Measurements from ENCODE around the gene PMPCA. TPM values are rescaled to one million over a fixed set of nuclear protein-coding genes. Genes with fewer than 3 reads are reported as not detected.

The PMPCA gene
- total RNA-seq, 2 experiments from 2014 or later: 64.0 to 76.5 TPM

GRCh38 chr9:136455043-136456002 lies 44.9 kb downstream of the PMPCA start:
- Mint-ChIP-seq H3K4me3 (no peak overlapping the region), H3K36me3 (peaks cover 50% of the 10 kb centered on the region), H3K9me3 (ENCODE audit: low read depth) (no peaks in the 10 kb centered on the region), H3K27me3 (no peaks in the 10 kb centered on the region), H3K27ac (peak overlapping the region; percentile 12), H3K4me1 (no peaks in the 10 kb centered on the region)
- CTCF ChIA-PET: no interaction called here
- DNase-seq (no peak), ATAC-seq (no peak)

GRCh38 chr9:136456258-136456657 lies 45.8 kb downstream of the PMPCA start:
- Mint-ChIP-seq H3K27ac (no peak overlapping the region), H3K36me3 (peaks cover 53% of the 10 kb centered on the region), H3K4me3 (no peak overlapping the region), H3K27me3 (no peaks in the 10 kb centered on the region), H3K9me3 (ENCODE audit: low read depth) (no peaks in the 10 kb centered on the region), H3K4me1 (no peaks in the 10 kb centered on the region)
- CTCF ChIA-PET: no interaction called here
- ATAC-seq: no peak
- no peak for DNase-seq

- Mint-ChIP-seq H3K9me3 (ENCODE audit: low read depth) (no peaks in the 10 kb centered on the region), H3K27ac (no peak overlapping the region), H3K4me1 (no peaks in the 10 kb centered on the region), H3K27me3 (no peaks in the 10 kb centered on the region), H3K4me3 (no peak overlapping the region), H3K36me3 (peaks cover 54% of the 10 kb centered on the region)
- ATAC-seq (no peak), DNase-seq (no peak)
- CTCF ChIA-PET: interaction anchor here (1.5 kb wide), 1 partner anchor 94 kb away, joined by 3 read pairs; the partner anchor contains the start of gene DNLZ
Observed at GRCh38 chr9:136457326-136457725, 46.9 kb downstream of the PMPCA start.

GRCh38 chr9:136459425-136459824 lies 49.0 kb downstream of the PMPCA start:
- no peaks in the 10 kb centered on the region for H3K27me3 Mint-ChIP-seq
- H3K4me1 Mint-ChIP-seq: no peaks in the 10 kb centered on the region
- no peak overlapping the region for H3K4me3 Mint-ChIP-seq
- no peaks in the 10 kb centered on the region for H3K9me3 Mint-ChIP-seq (ENCODE audit: low read depth)
- no peak overlapping the region for H3K27ac Mint-ChIP-seq
- CTCF ChIA-PET: interaction anchor here (1.5 to 1.7 kb wide), 3 partner anchors 19 to 198 kb away, joined by 3 to 6 read pairs (median 4); partner anchors contain the start of gene INPP5E
- ATAC-seq: no peak
- DNase-seq: no peak
- peaks cover 53% of the 10 kb centered on the region for H3K36me3 Mint-ChIP-seq

GRCh38 chr9:136460772-136461325 lies 50.4 kb downstream of the PMPCA start:
- H3K36me3 Mint-ChIP-seq: peaks cover 59% of the 10 kb centered on the region
- DNase-seq (no peak), ATAC-seq (no peak)
- H3K4me3 Mint-ChIP-seq: no peak overlapping the region
- H3K9me3 Mint-ChIP-seq (ENCODE audit: low read depth): no peaks in the 10 kb centered on the region
- CTCF ChIA-PET: interaction anchor here (1.5 kb wide), 2 partner anchors 51 to 197 kb away, joined by 3 to 4 read pairs; no protein-coding TSS in a partner anchor
- no peaks in the 10 kb centered on the region for H3K27me3 Mint-ChIP-seq
- H3K27ac Mint-ChIP-seq: no peak overlapping the region
- no peaks in the 10 kb centered on the region for H3K4me1 Mint-ChIP-seq

GRCh38 chr9:136462664-136463063 lies 52.2 kb downstream of the PMPCA start:
- no peaks in the 10 kb centered on the region for H3K4me1 Mint-ChIP-seq
- H3K4me3 Mint-ChIP-seq: no peak overlapping the region
- H3K27me3 Mint-ChIP-seq: no peaks in the 10 kb centered on the region
- peaks cover 60% of the 10 kb centered on the region for H3K36me3 Mint-ChIP-seq
- CTCF ChIA-PET: no interaction called here
- no peak for ATAC-seq
- H3K27ac Mint-ChIP-seq: no peak overlapping the region
- DNase-seq: no peak
- H3K9me3 Mint-ChIP-seq (ENCODE audit: low read depth): no peaks in the 10 kb centered on the region

GRCh38 chr9:136463578-136463977 lies 53.1 kb downstream of the PMPCA start:
- no peak for ATAC-seq
- H3K9me3 Mint-ChIP-seq (ENCODE audit: low read depth): no peaks in the 10 kb centered on the region
- peaks cover 62% of the 10 kb centered on the region for H3K36me3 Mint-ChIP-seq
- H3K27me3 Mint-ChIP-seq: no peaks in the 10 kb centered on the region
- no peak overlapping the region for H3K27ac Mint-ChIP-seq
- DNase-seq: no peak
- CTCF ChIA-PET: no interaction called here
- H3K4me3 Mint-ChIP-seq: no peak overlapping the region
- no peaks in the 10 kb centered on the region for H3K4me1 Mint-ChIP-seq

GRCh38 chr9:136464241-136464640 lies 53.8 kb downstream of the PMPCA start:
- no peak for DNase-seq
- H3K4me1 Mint-ChIP-seq: no peaks in the 10 kb centered on the region
- CTCF ChIA-PET: no interaction called here
- H3K9me3 Mint-ChIP-seq (ENCODE audit: low read depth): no peaks in the 10 kb centered on the region
- H3K36me3 Mint-ChIP-seq: peaks cover 55% of the 10 kb centered on the region
- H3K27ac Mint-ChIP-seq: no peak overlapping the region
- ATAC-seq: no peak
- no peak overlapping the region for H3K4me3 Mint-ChIP-seq
- H3K27me3 Mint-ChIP-seq: no peaks in the 10 kb centered on the region

- Mint-ChIP-seq H3K4me3 (no peak overlapping the region), H3K27ac (no peak overlapping the region), H3K36me3 (peaks cover 55% of the 10 kb centered on the region), H3K27me3 (no peaks in the 10 kb centered on the region), H3K4me1 (no peaks in the 10 kb centered on the region), H3K9me3 (ENCODE audit: low read depth) (no peaks in the 10 kb centered on the region)
- ATAC-seq (no peak), DNase-seq (no peak)
- CTCF ChIA-PET: no interaction called here
Observed at GRCh38 chr9:136465500-136466154, 55.2 kb downstream of the PMPCA start.

GRCh38 chr9:136466155-136466541 lies 55.7 kb downstream of the PMPCA start:
- CTCF ChIA-PET: no interaction called here
- no peak for ATAC-seq
- peaks cover 54% of the 10 kb centered on the region for H3K36me3 Mint-ChIP-seq

GRCh38 chr9:136467766-136468165 lies 57.3 kb downstream of the PMPCA start:
- CTCF ChIA-PET: no interaction called here
- Mint-ChIP-seq H3K4me3 (no peak overlapping the region), H3K4me1 (no peaks in the 10 kb centered on the region), H3K27me3 (no peaks in the 10 kb centered on the region), H3K27ac (no peak overlapping the region), H3K9me3 (ENCODE audit: low read depth) (no peaks in the 10 kb centered on the region), H3K36me3 (peaks cover 50% of the 10 kb centered on the region)
- no peak for DNase-seq
- ATAC-seq: no peak

More at GRCh38 chr9:136466155-136466541, 55.7 kb downstream of the PMPCA start:
- Mint-ChIP-seq H3K9me3 (ENCODE audit: low read depth) (no peaks in the 10 kb centered on the region), H3K27me3 (no peaks in the 10 kb centered on the region), H3K4me3 (no peak overlapping the region), H3K27ac (no peak overlapping the region), H3K4me1 (no peaks in the 10 kb centered on the region)
- DNase-seq: no peak

- H3K36me3 Mint-ChIP-seq: peaks cover 41% of the 10 kb centered on the region
- ATAC-seq (no peak), DNase-seq (no peak)
- H3K4me3 Mint-ChIP-seq: no peak overlapping the region
- H3K27ac Mint-ChIP-seq: no peak overlapping the region
- no peaks in the 10 kb centered on the region for H3K4me1 Mint-ChIP-seq
- CTCF ChIA-PET: interaction anchor here (0.5 kb wide), 1 partner anchor 468 kb away, joined by 3 read pairs; no protein-coding TSS in a partner anchor
- no peaks in the 10 kb centered on the region for H3K27me3 Mint-ChIP-seq
- no peaks in the 10 kb centered on the region for H3K9me3 Mint-ChIP-seq (ENCODE audit: low read depth)
Observed at GRCh38 chr9:136470356-136470755, 59.9 kb downstream of the PMPCA start.

GRCh38 chr9:136470792-136471469 lies 60.5 kb downstream of the PMPCA start:
- Mint-ChIP-seq H3K4me1 (no peaks in the 10 kb centered on the region), H3K9me3 (ENCODE audit: low read depth) (no peaks in the 10 kb centered on the region), H3K27ac (no peak overlapping the region), H3K27me3 (no peaks in the 10 kb centered on the region), H3K36me3 (peaks cover 42% of the 10 kb centered on the region), H3K4me3 (no peak overlapping the region)
- ATAC-seq (no peak), DNase-seq (no peak)
- CTCF ChIA-PET: interaction anchor here (0.5 kb wide), 1 partner anchor 467 kb away, joined by 3 read pairs; no protein-coding TSS in a partner anchor
